Caco-2 (cell line): Measurements from ENCODE around the gene PAPOLB. TPM values are rescaled to one million over a fixed set of nuclear protein-coding genes. Genes with fewer than 3 reads are reported as not detected.
A peak's percentile ranks its signal among the peaks of the same experiment; 100 is the strongest.

ENCODE experiments used
- BruUV-seq: library from RNA; stranded (reverse); fragments of 400-500 nt; replicated peaks from 2 replicates; lab custom pipeline; 2021; lab: Mats Ljungman, UMichigan
- CTCF ChIA-PET: fragments of 300-600 bp; sonication (Branson Sonifier 250); formaldehyde crosslinking; loops from one replicate; lab custom pipeline; 2022; ENCODE audit warnings: antibody characterized with exemption; lab: Charles Lee
- POLR2A ChIA-PET: fragments of 300-600 bp; sonication (Branson Sonifier 250); formaldehyde crosslinking; loops from one replicate; lab custom pipeline; 2022; ENCODE audit warnings: antibody characterized with exemption; lab: Charles Lee
- DNase-seq, 2 experiments: peaks; one replicate each; pipeline versions ENCODE4 v3.0.0 to v3.0.0-alpha.2; 2020 to 2022
- H3K27me3 ChIP-seq: replicated peaks from 2 replicates; pipeline ENCODE4 v1.6.0; 2011; ENCODE audit warnings: low read length; ENCODE audit not compliant: control insufficient read depth, insufficient read depth
- H3K36me3 ChIP-seq: 2 replicates; pipeline ENCODE4 v1.5.1; 2011; ENCODE audit warnings: low read length; ENCODE audit not compliant: control insufficient read depth, insufficient read depth
- H3K4me1 ChIP-seq: fragments of 250-450 bp; sonication (Bioruptor Pico); 2 replicates; pipeline ENCODE4 v1.5.1; 2020; ENCODE audit warnings: mild to moderate bottlenecking
- H3K4me3 ChIP-seq: 2 replicates; pipeline ENCODE4 v1.5.1; 2011; ENCODE audit warnings: low read depth, mild to moderate bottlenecking, control low read depth, low read length
- H3K9me3 ChIP-seq: fragments of 250-450 bp; sonication (Bioruptor Pico); 2 replicates; pipeline ENCODE4 v1.5.1; 2020; ENCODE audit warnings: mild to moderate bottlenecking, moderate library complexity
- H3K27ac Mint-ChIP-seq: one replicate; pipeline ENCODE4 v1.8.0; 2022; ENCODE audit warnings: mixed read lengths; ENCODE audit not compliant: unreplicated experiment
- H3K27me3 Mint-ChIP-seq: one replicate; pipeline ENCODE4 v1.8.0; 2022; ENCODE audit warnings: mixed read lengths; ENCODE audit not compliant: insufficient read depth, unreplicated experiment
- H3K36me3 Mint-ChIP-seq: one replicate; pipeline ENCODE4 v1.8.0; 2022; ENCODE audit warnings: mild to moderate bottlenecking, mixed read lengths; ENCODE audit not compliant: insufficient read depth, unreplicated experiment
- H3K4me1 Mint-ChIP-seq: one replicate; pipeline ENCODE4 v1.8.0; 2022; ENCODE audit warnings: low read depth, mixed read lengths; ENCODE audit not compliant: unreplicated experiment
- H3K4me3 Mint-ChIP-seq: one replicate; pipeline ENCODE4 v1.8.0; 2022; ENCODE audit warnings: mild to moderate bottlenecking, moderate library complexity, mixed read lengths; ENCODE audit not compliant: unreplicated experiment
- H3K9me3 Mint-ChIP-seq: one replicate; pipeline ENCODE4 v1.8.0; 2022; ENCODE audit warnings: mixed read lengths; ENCODE audit not compliant: unreplicated experiment
- CTCF ChIP-seq, 2 experiments: fragments of 200-600 bp in 1 of 2; IDR thresholded peaks; 1 replicate in 1 of 2; 2 replicates in 1 of 2; pipeline versions ENCODE4 v1.5.1 to v1.8.0; 2011 to 2022; ENCODE audit warnings: antibody characterized with exemption in 1 of 2, control low read depth in 1 of 2, inconsistent platforms in 1 of 2, low read depth in 1 of 2, low read length in 1 of 2, mild to moderate bottlenecking in 1 of 2, moderate library complexity in 1 of 2; ENCODE audit not compliant: insufficient read depth in 1 of 2, severe bottlenecking in 1 of 2, unreplicated experiment in 1 of 2
- intact Hi-C: fragments of 100-400 bp; cut with micrococcal nuclease; formaldehyde crosslinking; loops from one replicate; pipeline ENCODE4 v1.10.0; 2022; ENCODE audit not compliant: unreplicated experiment
- total RNA-seq: library from RNA; stranded (reverse); gene quantifications from 2 replicates; pipeline ENCODE4 v1.2.3, GENCODE V29; 2022

Gene PAPOLB
- total RNA-seq, 1 experiment from 2014 or later, result not detected

- H3K36me3 Mint-ChIP-seq, result no peaks in the 10 kb centered on the region
- CTCF ChIA-PET, result interaction anchor here (1.4 kb wide), 1 partner anchor 13 kb away, joined by 3 read pairs; no protein-coding TSS in a partner anchor
- intact Hi-C loops, result no loop called here
- peaks cover 21% of the 10 kb centered on the region for H3K27me3 Mint-ChIP-seq
- POLR2A ChIA-PET, result no interaction called here
- Histone ChIP-seq H3K4me3 (no peak overlapping the region), H3K36me3 (no peaks in the 10 kb centered on the region), H3K27me3 (no peaks in the 10 kb centered on the region; the same call in 1 of the 2 replicates), H3K4me1 (no peaks in the 10 kb centered on the region), H3K9me3 (no peaks in the 10 kb centered on the region)
- no peaks in the 10 kb centered on the region for H3K4me1 Mint-ChIP-seq
- H3K27ac Mint-ChIP-seq, result no peak overlapping the region
- H3K4me3 Mint-ChIP-seq, result no peak overlapping the region
- no peak for DNase-seq
- H3K9me3 Mint-ChIP-seq, result peaks cover 11% of the 10 kb centered on the region
- no TSS peak for BruUV-seq
- TF ChIP-seq CTCF (IDR thresholded peaks at IDR 0.05; ENCODE audit: insufficient read depth in 1 of 2, low read depth in 1 of 2, low read length in 1 of 2, severe bottlenecking in 1 of 2, unreplicated experiment in 1 of 2), result no peak
Measured at GRCh38 chr7:4817178-4817901, 44.5 kb downstream of the PAPOLB start.

GRCh38 chr7:4816419-4817080, 45.3 kb downstream of the PAPOLB start:
- Histone ChIP-seq H3K36me3 (no peaks in the 10 kb centered on the region), H3K9me3 (no peaks in the 10 kb centered on the region), H3K4me3 (no peak overlapping the region), H3K4me1 (no peaks in the 10 kb centered on the region), H3K27me3 (no peaks in the 10 kb centered on the region; the same call in 1 of the 2 replicates)
- ChIA-PET POLR2A (no interaction called here), CTCF (interaction anchor here (1.4 kb wide), 1 partner anchor 14 kb away, joined by 3 read pairs; no protein-coding TSS in a partner anchor)
- peaks cover 13% of the 10 kb centered on the region for H3K9me3 Mint-ChIP-seq
- no TSS peak for BruUV-seq
- intact Hi-C loops, result no loop called here
- no peak overlapping the region for H3K27ac Mint-ChIP-seq
- H3K27me3 Mint-ChIP-seq, result peaks cover 19% of the 10 kb centered on the region
- no peak for TF ChIP-seq CTCF (IDR thresholded peaks at IDR 0.05; ENCODE audit: insufficient read depth in 1 of 2, low read depth in 1 of 2, low read length in 1 of 2, severe bottlenecking in 1 of 2, unreplicated experiment in 1 of 2)
- no peaks in the 10 kb centered on the region for H3K4me1 Mint-ChIP-seq
- no peak overlapping the region for H3K4me3 Mint-ChIP-seq
- DNase-seq, result no peak
- no peaks in the 10 kb centered on the region for H3K36me3 Mint-ChIP-seq

GRCh38 chr7:4815609-4816418, 46.0 kb downstream of the PAPOLB start:
- Mint-ChIP-seq H3K27me3 (peaks cover 16% of the 10 kb centered on the region), H3K9me3 (peaks cover 13% of the 10 kb centered on the region), H3K36me3 (no peaks in the 10 kb centered on the region), H3K27ac (no peak overlapping the region), H3K4me3 (no peak overlapping the region), H3K4me1 (no peaks in the 10 kb centered on the region)
- H3K9me3 ChIP-seq, result no peaks in the 10 kb centered on the region
- H3K27me3 ChIP-seq, result no peaks in the 10 kb centered on the region; the same call in 1 of the 2 replicates
- no peaks in the 10 kb centered on the region for H3K36me3 ChIP-seq
- no TSS peak for BruUV-seq
- POLR2A ChIA-PET, result no interaction called here
- peak; percentile 25 to 31 for TF ChIP-seq CTCF (IDR thresholded peaks at IDR 0.05; ENCODE audit: insufficient read depth in 1 of 2, low read depth in 1 of 2, low read length in 1 of 2, severe bottlenecking in 1 of 2, unreplicated experiment in 1 of 2)
- CTCF ChIA-PET, result interaction anchor here (0.7 to 1.3 kb wide), 2 partner anchors 18 to 110 kb away, joined by 3 to 7 read pairs; no protein-coding TSS in a partner anchor
- no peak overlapping the region for H3K4me3 ChIP-seq
- no peak for DNase-seq
- no peaks in the 10 kb centered on the region for H3K4me1 ChIP-seq
- intact Hi-C loops, result no loop called here
